ENCODE results near the gene STAG1. TPM values are rescaled to one million over a fixed set of nuclear protein-coding genes. Genes with fewer than 3 reads are reported as not detected.

The STAG1 gene
- total RNA-seq, 1 donor, result 58.6 TPM

- H3K36me3 ChIP-seq (ENCODE audit: insufficient read depth, low read length), result no peaks in the 10 kb centered on the region
- peaks cover 8% of the 10 kb centered on the region for H3K79me2 ChIP-seq (ENCODE audit: insufficient read depth, low read length)
- H3K4me2 ChIP-seq (ENCODE audit: insufficient read depth, low read length), result no peak overlapping the region
- DNase-seq (ENCODE audit: insufficient read length, low spot score, missing footprints), result peak; percentile 50
- no peaks in the 10 kb centered on the region for H3K9me3 ChIP-seq (ENCODE audit: low read depth, low read length)
- H3K27me3 ChIP-seq (ENCODE audit: insufficient read depth, low read length), result no peaks in the 10 kb centered on the region
- no peaks in the 10 kb centered on the region for H4K20me1 ChIP-seq (ENCODE audit: insufficient read depth, low read length)
- H3K27ac ChIP-seq (ENCODE audit: low read depth, low read length), result no peak overlapping the region
- no peaks in the 10 kb centered on the region for H3K4me1 ChIP-seq (ENCODE audit: insufficient read depth, low read length)
- no peak overlapping the region for H3K4me3 ChIP-seq (ENCODE audit: insufficient read depth, low read length)
- no peak for TF ChIP-seq CTCF (IDR thresholded peaks at IDR 0.05; ENCODE audit: extremely low read depth, low read depth, low read length)
- no peak overlapping the region for H2AFZ ChIP-seq (ENCODE audit: low read length)
These were observed 167.4 kb downstream of the STAG1 start for GRCh38 chr3:136584728-136585127.

GRCh38 chr3:136583823-136584222 lies 168.4 kb downstream of the STAG1 start:
- Histone ChIP-seq H4K20me1 (ENCODE audit: insufficient read depth, low read length) (no peaks in the 10 kb centered on the region), H3K4me2 (ENCODE audit: insufficient read depth, low read length) (no peak overlapping the region)

GRCh38 chr3:136577791-136578190 lies 174.4 kb downstream of the STAG1 start:
- no peaks in the 10 kb centered on the region for H3K27me3 ChIP-seq (ENCODE audit: insufficient read depth, low read length)
- no peak for TF ChIP-seq CTCF (IDR thresholded peaks at IDR 0.05; ENCODE audit: extremely low read depth, low read depth, low read length)
- no peak overlapping the region for H3K4me2 ChIP-seq (ENCODE audit: insufficient read depth, low read length)
- H3K36me3 ChIP-seq (ENCODE audit: insufficient read depth, low read length), result no peaks in the 10 kb centered on the region
- H3K4me1 ChIP-seq (ENCODE audit: insufficient read depth, low read length), result no peaks in the 10 kb centered on the region
- DNase-seq (ENCODE audit: insufficient read length, low spot score, missing footprints), result no peak
- H3K27ac ChIP-seq (ENCODE audit: low read depth, low read length), result no peak overlapping the region
- H2AFZ ChIP-seq (ENCODE audit: low read length), result no peak overlapping the region
- no peaks in the 10 kb centered on the region for H4K20me1 ChIP-seq (ENCODE audit: insufficient read depth, low read length)
- H3K9me3 ChIP-seq (ENCODE audit: low read depth, low read length), result no peaks in the 10 kb centered on the region
- H3K79me2 ChIP-seq (ENCODE audit: insufficient read depth, low read length), result peaks cover 4% of the 10 kb centered on the region
- H3K4me3 ChIP-seq (ENCODE audit: insufficient read depth, low read length), result no peak overlapping the region

More at GRCh38 chr3:136583823-136584222, 168.4 kb downstream of the STAG1 start:
- H3K27me3 ChIP-seq (ENCODE audit: insufficient read depth, low read length), result no peaks in the 10 kb centered on the region
- no peak for TF ChIP-seq CTCF (IDR thresholded peaks at IDR 0.05; ENCODE audit: extremely low read depth, low read depth, low read length)
- DNase-seq (ENCODE audit: insufficient read length, low spot score, missing footprints), result no peak
- H3K9me3 ChIP-seq (ENCODE audit: low read depth, low read length), result no peaks in the 10 kb centered on the region
- no peaks in the 10 kb centered on the region for H3K36me3 ChIP-seq (ENCODE audit: insufficient read depth, low read length)
- no peaks in the 10 kb centered on the region for H3K4me1 ChIP-seq (ENCODE audit: insufficient read depth, low read length)
- H2AFZ ChIP-seq (ENCODE audit: low read length), result no peak overlapping the region
- peaks cover 8% of the 10 kb centered on the region for H3K79me2 ChIP-seq (ENCODE audit: insufficient read depth, low read length)
- H3K27ac ChIP-seq (ENCODE audit: low read depth, low read length), result no peak overlapping the region
- no peak overlapping the region for H3K4me3 ChIP-seq (ENCODE audit: insufficient read depth, low read length)

- H3K79me2 ChIP-seq (ENCODE audit: insufficient read depth, low read length), result peaks cover 2% of the 10 kb centered on the region
- no peak for DNase-seq (ENCODE audit: insufficient read length, low spot score, missing footprints)
- no peaks in the 10 kb centered on the region for H3K4me1 ChIP-seq (ENCODE audit: insufficient read depth, low read length)
These were observed 175.7 kb downstream of the STAG1 start for GRCh38 chr3:136576279-136577009.

More at GRCh38 chr3:136576279-136577009, 175.7 kb downstream of the STAG1 start:
- Histone ChIP-seq H3K27ac (ENCODE audit: low read depth, low read length) (no peak overlapping the region), H3K4me2 (ENCODE audit: insufficient read depth, low read length) (no peak overlapping the region), H3K9me3 (ENCODE audit: low read depth, low read length) (no peaks in the 10 kb centered on the region), H3K36me3 (ENCODE audit: insufficient read depth, low read length) (no peaks in the 10 kb centered on the region), H2AFZ (ENCODE audit: low read length) (no peak overlapping the region), H3K27me3 (ENCODE audit: insufficient read depth, low read length) (no peaks in the 10 kb centered on the region), H4K20me1 (ENCODE audit: insufficient read depth, low read length) (no peaks in the 10 kb centered on the region), H3K4me3 (ENCODE audit: insufficient read depth, low read length) (no peak overlapping the region)
- TF ChIP-seq CTCF (IDR thresholded peaks at IDR 0.05; ENCODE audit: extremely low read depth, low read depth, low read length), result no peak
